NCI-H2196 treated with DMSO at 0.1 percent for 48 hours (cell line): ENCODE data around the gene RASGEF1B.

ENCODE experiments used
- DNase-seq: peaks from one replicate; lab custom pipeline; 2025; ENCODE audit not compliant: unreplicated experiment; lab: John Stamatoyannopoulos, UW

RASGEF1B gene

DNA sequence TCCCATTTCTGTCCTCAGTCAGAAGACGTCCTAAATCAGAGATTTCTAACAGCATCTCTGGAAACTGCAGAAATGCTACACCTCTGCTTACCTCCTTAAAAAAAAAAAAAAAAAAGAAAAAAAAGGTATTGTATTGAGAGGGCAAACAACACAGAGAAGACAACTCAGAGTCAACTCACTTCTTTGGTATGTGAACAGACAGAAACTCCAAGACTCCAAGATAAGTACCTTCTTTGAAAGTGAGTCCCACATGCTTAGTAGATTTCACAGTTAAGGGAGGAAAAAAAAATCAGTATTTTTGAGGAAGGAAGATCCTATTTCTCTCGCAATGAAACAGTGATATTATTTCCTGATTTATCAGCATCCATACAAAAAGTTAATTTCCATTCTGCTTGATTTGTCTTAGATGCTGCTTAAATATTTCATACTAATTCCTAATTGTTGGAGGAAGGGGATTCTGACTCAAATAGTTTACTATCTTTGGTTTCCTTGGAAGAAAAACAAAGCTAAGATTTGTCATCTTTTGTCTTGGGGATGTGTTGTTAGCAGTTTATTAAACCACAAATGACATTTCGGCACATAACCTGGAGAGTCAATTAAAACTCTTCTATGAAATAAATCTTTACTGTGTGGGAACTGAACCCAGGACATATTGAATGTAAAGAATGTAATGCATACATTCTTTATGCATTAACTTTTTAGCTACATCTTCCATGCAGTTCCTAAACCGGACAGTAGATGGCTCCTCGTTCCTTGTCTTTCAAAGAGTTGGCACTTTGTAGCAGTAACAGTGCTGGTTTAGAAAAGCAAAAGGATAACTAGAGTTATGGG is 4.7 kb downstream of the RASGEF1B start:
- DNase-seq, result no peak

DNA sequence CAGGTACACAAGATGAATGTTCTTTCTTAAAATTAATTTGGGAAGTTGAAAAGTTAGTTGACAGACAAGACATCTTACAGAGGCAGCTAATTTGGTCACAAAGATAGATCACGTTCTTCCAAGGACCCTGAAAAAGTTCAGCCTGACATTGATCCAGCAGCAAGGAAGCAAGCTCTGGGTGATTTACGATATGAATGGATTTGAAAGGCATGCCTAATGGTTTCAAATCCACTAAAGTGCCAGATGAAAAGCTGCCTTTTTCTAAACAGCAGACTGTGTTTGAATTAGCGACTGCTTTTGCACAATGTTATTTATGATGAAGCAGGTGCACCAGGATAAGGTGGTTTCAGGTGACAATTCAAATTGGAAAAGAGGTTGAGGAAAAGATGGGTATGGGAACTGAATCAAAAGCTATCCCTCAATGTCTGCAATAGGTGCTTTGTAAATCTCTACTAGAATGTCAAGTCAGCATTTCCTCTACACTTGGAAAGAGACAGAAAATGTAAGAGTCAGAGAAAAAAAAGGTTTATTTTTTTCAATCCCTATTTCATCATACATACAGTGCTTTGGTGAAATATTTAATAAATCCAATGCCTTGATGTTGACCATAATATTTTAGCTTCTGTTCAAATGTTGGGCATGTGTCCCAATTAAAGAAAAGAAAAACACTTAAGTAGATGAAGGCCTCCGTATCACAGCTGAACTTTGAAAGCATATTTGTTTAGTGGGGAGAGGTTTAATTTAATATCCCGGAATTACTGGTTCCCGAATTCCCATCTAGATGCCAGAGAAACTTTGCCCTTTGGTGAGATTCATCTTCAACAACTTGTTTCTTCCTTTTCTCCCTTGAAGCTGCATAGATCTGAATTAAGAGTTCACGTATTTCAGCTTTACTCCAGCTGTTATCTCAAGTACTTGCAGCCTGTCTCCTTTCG is 6.0 kb downstream of the RASGEF1B start:
- DNase-seq, result no peak

DNA sequence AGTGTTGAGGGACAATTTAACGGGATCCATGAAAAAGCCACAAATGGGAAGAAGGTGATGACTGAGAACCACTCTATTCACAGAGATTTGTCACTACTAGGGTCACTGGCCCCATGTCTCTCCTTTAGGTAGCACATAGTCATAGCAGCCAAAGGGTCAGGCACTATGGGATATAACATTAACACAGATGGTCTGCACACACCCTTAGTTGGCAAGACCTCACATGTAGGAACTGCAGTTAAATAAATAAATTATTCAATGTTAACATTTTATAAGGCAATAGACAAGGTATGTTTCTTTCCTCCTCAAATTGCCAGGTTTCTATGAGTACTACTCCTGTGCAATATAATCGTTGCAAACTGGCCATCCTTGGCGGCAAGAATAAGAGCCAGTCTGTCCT is 10.9 kb downstream of the RASGEF1B start:
- no peak for DNase-seq

DNA sequence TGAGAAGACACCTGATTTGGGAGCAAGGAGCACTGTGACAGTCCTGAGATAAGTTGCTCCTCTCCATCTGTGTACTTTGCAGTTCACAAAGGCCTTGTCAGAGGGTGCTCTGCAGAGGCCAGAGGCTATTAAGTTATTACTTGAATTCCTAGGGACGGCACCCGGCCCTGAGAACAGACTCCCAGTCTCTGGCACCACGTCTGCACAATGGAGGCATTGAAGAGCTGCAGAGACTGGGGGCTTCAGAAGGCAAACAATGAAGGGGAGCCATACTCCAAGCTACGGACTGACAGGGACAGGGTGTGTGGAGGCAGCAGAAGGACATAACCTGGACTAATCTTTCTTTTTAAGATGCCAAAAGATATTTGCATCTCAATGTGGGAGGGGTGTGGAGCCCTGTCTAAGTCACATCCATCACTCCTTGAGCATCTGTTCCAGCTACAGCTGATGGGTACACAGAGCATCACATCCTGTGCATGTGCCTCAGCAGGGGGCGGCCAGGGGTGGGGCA is 11.5 kb downstream of the RASGEF1B start:
- DNase-seq, result no peak

DNA sequence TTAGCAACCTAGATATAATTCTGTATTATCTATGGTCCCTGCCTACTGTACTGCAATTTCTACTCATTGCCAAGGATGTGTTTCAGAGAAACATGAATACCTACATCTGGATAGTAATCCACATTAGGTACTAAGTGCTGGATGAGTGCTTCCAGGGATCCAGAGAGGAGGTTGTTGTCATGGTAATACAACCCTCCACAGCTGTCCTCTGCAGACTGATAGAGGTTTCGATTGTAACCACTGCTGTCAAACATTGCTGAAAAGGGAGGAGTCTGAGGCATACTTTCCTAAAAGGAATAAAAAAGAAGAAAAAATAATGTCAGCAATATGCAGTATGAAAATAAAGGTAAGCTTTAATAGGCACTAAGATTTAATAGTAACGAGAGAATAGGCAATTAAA is 12.5 kb downstream of the RASGEF1B start:
- DNase-seq, result no peak

DNA sequence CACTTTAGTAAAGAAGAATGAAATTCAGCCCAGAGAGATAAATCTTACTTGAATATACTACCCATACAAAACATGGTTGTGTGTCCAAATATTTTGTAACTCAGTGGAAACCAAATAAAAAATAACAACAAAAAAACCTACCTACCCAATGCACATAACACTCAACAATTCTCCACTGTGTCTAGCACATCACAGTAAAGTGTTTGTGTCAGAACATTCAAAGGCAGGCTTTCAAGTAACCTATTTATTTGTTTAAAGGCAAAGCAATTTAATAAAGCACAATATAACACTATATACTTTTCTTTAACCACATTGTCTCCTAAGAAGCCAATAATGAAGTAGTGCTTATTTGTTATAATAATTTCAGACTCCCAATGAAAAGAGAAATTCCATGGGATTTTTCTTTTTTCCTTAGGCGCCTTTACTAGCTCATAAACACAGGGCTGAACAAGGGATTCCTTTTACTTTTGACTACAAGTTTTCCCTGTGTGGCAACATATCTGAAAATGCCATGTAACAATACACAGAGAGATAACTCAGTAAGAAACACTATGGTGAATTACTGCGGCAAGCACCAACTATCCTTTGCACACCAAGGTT is 13.7 kb downstream of the RASGEF1B start:
- no peak for DNase-seq

DNA sequence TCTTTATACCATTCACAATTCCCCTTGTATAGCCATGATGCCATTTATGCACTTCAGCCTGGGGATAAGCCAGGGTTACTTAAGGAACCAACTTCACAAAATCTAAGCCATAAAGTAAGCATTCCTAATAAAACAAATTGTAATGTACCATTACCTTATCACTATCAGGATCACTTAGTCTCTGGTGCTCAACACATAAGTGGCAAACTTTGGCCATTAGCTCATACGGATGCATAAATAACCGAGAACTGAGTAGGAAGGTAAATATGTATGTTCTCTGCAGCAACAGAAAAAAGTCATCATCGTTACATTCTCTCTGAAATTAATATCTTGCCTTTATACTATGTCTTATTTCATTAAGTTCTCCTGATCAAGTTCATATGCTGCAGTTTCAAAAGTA is 14.4 kb downstream of the RASGEF1B start:
- DNase-seq, result no peak

DNA sequence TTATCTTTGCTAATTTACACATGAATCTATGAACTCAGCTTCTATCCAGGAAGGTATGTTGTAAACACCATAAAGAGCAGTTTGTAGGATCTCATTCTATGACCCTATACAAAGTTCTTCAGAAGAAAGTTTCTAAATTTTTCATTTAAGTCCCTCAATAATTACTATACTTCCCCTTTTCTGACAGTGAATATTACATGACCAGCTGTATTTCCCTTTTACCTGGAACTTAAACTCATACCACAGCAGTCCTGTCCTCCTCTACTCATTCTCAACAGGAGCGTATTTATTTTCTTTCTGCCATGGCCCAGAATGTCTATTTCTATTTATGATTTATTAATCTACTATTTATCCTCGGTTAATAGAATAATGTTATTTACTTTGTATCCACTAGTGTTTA is 15.8 kb downstream of the RASGEF1B start:
- no peak for DNase-seq

DNA sequence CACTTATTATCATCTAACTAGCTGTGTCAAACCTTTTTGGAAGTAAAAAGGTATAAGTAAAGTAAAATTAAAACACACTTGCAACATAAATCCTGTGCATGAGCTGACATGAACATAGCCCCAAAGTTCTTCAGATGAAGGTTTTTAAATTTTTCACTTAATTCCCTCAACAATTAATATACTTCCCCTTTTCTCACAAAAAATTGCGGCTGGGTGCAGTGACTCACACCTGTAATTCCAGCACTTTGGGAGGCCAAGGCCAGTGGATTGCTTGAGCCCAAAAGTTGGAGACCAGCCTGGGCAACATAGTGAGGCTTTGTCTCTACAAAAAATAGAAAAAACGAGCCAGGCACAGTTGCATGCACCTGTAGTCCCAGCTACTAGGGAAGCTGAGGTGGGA is 16.8 kb downstream of the RASGEF1B start:
- DNase-seq, result no peak

DNA sequence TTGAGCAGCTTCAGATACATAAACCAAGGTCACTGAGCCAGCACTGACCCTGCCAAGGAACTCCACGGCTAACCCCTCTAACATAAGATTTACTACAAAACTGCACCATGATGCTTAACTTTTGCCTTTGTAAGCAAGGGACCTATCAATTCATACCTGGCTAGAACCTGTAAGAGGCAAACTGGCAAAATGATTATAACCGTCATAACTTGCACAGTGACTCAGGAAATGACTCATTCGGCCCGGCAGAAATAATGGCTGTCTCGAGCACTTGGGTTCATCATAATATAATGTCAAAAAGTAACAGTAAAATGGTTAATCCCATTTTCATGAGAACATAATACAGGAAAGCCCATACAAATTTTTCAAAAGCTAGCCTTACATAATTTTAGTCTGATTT is 17.2 kb downstream of the RASGEF1B start:
- DNase-seq, result no peak

DNA sequence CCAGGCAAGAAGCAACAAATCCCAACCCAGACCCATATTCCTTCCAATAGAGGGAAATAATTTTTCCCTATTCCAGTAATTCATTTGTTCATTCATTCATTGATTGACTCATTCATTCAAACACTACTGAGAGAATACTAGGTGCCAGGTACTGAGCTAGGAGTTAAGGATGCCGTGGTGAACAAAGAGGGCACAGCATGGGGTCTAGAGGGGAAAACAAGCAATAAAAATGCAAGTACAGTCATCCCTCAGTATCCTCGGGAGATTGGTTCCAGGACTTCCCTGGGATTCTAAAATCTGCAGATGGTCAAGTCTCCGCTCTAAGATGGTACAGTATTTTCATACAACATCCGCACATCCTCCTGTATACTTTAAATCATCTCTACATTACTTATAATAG is 18.7 kb downstream of the RASGEF1B start:
- no peak for DNase-seq

DNA sequence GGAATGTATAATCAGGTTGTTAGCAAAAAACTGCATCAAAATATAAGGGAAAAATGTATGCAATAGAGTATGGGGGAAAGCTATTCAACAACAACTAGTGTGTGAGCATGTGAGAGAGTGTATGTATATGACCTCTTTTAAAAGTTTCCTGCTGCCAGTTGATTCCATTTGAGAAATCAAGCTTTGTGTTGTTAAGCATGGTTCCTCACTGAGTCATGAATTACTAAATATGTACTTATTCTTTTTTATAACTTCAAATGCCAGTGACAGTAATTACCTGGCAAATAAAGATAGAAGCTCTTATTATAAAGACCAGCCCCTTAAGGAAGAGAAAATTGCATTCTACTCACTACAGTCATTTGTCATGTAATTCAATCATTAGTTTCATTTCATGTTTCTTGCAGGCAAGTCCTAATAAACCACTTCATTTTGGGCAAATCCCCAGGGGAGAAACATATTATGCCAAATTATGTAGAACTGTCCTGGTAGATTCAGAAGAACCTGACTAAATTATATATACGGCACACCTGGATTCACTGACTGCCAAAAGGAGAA is 19.2 kb downstream of the RASGEF1B start:
- no peak for DNase-seq

DNA sequence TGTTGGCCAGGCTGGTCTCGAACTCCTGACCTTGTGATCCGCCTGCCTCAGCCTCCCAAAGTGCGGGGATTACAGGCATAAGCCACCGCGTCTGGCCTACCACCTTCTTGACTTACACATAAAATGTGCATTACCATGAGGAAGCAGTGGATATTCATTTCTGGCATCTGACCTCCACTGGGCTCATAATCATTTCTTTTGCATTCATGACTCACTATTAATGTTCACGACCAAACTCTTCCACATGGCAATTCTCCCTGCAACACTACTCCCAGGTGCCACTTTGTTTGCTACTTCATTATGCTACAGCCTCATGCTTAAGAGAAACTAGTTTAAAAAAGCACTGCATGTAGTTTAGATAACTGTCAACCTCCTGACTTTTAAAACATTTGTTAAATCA is 22.7 kb downstream of the RASGEF1B start:
- DNase-seq, result no peak

DNA sequence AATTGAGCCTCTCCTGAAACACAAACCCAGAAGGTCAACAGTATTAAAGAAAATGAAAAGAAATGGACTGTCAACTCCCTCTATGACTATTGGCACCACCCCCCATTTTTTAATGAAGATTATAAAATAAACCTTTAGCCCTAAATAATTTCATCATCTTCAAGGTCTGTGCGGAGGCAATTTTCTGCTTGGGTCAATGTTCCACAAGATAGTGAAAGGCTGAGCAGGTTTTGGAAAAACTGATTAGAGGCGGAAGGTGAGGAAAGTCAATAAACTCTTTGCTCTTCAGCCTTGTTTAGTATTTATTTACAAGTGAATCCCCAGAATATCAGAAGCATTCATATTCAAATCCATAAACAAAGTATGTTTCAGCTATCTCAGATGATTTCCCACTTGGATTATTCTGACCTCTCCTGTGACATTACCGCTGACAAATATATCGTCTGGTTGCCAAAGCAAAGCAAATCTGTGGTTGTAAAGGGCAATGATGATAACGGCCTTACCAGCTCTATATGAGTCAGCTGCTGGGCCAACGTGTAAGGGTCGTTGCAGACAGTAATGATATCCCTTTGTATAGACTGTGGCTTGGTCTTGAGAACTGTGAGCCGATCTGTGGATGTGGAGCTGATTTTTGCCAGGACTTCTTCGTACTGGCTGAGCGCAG is 24.0 kb downstream of the RASGEF1B start:
- no peak for DNase-seq

DNA sequence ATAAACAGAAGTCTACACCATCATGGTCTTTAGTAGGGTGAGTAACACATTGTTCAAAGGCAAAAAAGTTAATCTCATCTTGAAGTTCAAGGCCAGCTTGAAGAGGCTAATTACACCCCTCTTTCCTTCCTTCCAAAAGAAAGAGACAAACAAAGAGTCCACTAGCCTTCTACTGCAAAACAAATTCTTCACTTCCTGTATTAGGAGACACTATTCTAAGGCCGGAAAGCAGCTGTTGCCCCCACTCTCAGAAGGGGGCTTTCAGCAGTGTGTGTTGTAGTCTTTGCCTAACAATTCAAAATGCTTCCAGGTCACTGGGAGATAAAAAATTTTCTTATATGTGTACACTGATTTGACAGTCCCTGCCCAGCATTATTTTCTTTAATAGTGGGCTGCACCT is 25.1 kb downstream of the RASGEF1B start:
- no peak for DNase-seq

DNA sequence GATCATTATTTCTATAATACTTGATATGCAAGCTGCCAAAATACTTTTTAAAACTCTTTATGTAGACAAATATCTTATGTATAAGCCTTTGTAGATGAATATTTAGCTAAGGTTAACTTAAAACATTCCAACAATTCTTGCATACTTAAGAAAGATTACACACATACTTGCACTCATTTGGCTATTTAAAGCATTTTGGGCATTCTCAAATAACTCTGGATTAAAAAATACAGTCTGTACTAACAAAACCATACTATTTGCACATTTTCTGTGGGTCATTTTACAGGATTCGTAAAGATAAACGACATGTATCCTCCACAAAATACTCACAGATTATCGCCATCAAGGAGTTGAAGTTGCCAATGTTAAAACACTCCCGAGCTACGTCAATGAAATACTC is 26.5 kb downstream of the RASGEF1B start:
- DNase-seq, result no peak

DNA sequence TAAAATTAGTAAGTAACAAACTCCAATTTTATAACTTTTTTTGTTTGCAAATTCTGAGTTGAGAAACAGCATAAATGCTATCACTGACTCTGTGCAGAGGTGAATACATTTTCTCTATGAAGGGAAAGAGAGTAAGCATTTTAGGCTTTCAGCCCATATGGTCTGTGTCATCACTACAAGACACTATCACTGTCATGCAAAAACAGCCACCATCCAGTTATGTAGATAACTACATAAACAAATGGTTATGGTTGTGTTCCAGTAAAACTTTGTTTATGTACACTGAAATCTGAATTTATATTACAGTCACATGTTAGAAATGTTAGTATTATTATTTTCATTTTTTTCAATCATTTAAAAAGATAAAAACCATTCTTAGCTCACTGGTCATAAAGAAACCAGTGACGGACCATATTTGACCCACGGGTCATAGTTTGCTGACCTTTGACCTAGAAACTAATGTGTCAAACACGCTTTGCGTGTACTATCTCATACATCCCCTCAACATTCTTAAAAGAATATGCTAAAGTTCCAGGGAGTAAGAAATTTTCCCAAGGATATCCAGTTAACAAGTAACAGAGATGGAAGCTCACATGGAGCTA is 29.1 kb downstream of the RASGEF1B start:
- no peak for DNase-seq

DNA sequence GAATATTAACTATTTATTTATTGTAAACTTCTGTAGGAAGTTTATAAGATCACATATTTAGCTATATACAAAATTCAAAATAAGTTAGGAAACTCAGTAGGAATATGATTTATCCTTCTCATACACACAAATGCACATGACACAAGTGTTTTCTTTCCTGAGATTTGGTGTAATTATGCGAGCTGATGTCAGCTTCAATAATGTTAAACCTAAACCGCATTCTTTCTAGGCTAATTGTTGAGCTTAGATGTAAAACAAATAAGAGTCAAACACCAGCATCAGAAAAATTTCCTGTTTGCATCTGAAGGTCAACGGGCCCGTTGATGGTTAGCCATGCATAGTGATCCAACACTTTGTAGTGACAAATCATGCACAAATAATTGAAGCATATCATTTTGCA is 30.8 kb downstream of the RASGEF1B start:
- no peak for DNase-seq

DNA sequence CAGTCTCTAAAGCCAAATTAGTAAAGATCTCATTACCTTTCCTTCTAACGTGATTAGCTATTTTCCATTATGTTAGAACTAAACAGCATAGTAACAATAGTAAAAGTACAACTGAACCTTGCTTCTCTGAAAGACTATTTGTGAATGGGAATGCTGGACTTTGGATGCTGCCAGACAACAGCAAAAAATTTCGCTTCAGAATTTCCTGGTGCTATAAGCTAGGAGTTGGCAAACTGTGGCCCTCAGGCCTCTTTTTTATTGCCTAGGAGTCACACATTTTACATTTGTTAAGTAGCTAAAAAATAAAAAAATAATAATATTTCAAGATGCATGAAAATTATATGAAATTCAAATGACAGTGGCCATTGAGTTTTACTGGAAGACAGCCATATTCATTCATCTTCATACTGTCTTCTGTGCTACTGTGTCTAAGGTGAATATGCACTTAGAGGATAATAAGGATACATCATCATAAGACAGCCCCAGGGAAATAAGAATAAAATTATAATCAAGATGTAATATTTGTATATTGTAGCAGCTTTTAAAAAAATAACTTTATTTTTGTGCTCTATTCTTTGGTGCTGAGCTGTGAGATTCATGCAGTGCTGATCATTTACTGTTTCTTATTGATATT is 34.6 kb downstream of the RASGEF1B start:
- no peak for DNase-seq

DNA sequence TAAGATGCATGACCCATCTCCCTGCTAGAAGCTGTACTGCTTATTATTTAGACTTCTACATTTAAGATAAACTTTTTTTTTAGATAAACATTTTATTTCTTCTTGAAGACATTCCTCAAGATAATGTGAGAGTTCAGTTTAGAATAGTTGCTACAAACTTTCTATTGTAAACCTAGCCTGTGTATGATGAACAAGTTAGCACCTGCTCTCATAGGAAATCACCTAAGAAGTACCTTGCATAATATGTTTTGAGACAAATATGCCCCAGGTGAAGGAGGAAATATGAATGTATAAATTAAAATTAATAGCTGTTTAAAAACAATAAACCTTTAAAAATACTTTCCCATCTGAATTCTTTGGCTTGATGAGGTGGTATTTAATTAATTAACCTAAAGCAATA is 35.6 kb downstream of the RASGEF1B start:
- no peak for DNase-seq
